Cardiac muscle cell (in vitro differentiated cells and primary cell): ENCODE data around the gene KLKB1. TPM values are rescaled to one million over a fixed set of nuclear protein-coding genes. Genes with fewer than 3 reads are reported as not detected.
A peak's percentile ranks its signal among the peaks of the same experiment; 100 is the strongest.

Experiments used
- DNase-seq, 2 donors: peaks; one replicate each; pipeline versions ENCODE4 v3.0.0 to v3.0.0-alpha.2; 2010 to 2017; ENCODE audit warnings: low read depth in 1 of 2, low spot score in 1 of 2
- H3K27ac ChIP-seq: fragments of 200-600 bp; sonication (generic); 2 replicates; pipeline ENCODE4 v1.5.1; 2016
- H3K27me3 ChIP-seq: fragments of 200-600 bp; sonication (generic); 2 replicates; pipeline ENCODE4 v1.6.0; 2016; ENCODE audit warnings: control low read depth
- H3K36me3 ChIP-seq: fragments of 200-600 bp; sonication (generic); 2 replicates; pipeline ENCODE4 v1.5.1; 2016; ENCODE audit warnings: control low read depth
- H3K4me1 ChIP-seq: fragments of 200-600 bp; sonication (generic); 2 replicates; pipeline ENCODE4 v1.8.1; 2017; ENCODE audit warnings: low read depth, mild to moderate bottlenecking, mixed run types
- H3K4me3 ChIP-seq: fragments of 200-600 bp; sonication (generic); 2 replicates; pipeline ENCODE4 v1.5.1; 2016; ENCODE audit warnings: mild to moderate bottlenecking
- H3K9me3 ChIP-seq: fragments of 200-600 bp; sonication (generic); 2 replicates; pipeline ENCODE4 v1.5.1; 2017; ENCODE audit warnings: low read depth, mild to moderate bottlenecking, control low read depth
- polyA plus RNA-seq: library from polyadenylated mRNA; unstranded; fragments of >200 nt; fragmentation: Nextera tagmentation; extraction: Ambion mirVana; gene quantifications from 2 replicates; pipeline ENCODE4 v1.2.1, GENCODE V29; 2016
- total RNA-seq: library from RNA; depleted of rRNA; stranded (reverse); fragments of >200 nt; gene quantifications from 2 replicates; pipeline ENCODE4 v1.2.3, GENCODE V29; 2016
- TF ChIP-seq, protein P1 (sequence below): IDR thresholded peaks from 2 replicates; pipeline ENCODE4 v1.5.1; 2012; ENCODE audit warnings: low read depth, mild to moderate bottlenecking, low read length

KLKB1 gene
- total and polyA plus RNA-seq, 2 experiments from 2014 or later, result 0.09 TPM; not detected in 1

DNA sequence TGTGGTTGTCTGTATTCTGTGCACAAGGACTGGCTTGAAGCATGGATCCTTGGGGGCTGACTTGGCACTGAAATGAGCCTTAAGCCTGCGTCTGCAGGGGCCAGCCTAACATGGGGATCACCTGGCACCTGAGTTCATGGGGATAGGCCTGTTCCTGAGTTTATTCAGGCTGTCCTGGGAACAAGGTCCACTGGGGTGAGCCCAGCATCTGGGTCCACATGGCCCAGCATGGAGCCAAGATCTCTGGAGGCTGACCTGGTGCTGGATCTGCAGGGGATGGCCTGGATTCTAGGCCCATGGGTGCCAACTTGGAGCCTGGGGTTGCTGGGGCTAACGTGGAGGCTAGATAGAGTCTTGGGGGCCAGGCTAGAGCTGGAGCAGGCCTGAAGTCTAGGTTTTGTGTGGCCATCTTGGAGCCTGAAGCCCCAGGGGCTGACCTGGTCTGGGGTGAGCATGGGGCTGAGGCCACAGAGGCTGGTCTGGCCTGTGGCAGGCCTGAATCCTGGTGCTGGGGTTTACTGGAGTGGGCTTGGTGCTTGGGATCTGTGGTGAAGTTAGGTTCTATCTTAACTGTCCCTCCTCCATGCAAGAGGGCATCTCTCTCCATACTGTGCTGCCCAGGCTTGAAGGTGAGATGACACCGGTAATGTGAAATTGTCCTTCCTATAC is 652 bp upstream of the KLKB1 start:
- Histone ChIP-seq H3K27me3 (no peaks in the 10 kb centered on the region), H3K27ac (no peak overlapping the region), H3K4me1 (no peaks in the 10 kb centered on the region), H3K9me3 (no peaks in the 10 kb centered on the region), H3K4me3 (no peak overlapping the region), H3K36me3 (no peaks in the 10 kb centered on the region)
- DNase-seq, result no peak
- TF ChIP-seq, protein P1, sequence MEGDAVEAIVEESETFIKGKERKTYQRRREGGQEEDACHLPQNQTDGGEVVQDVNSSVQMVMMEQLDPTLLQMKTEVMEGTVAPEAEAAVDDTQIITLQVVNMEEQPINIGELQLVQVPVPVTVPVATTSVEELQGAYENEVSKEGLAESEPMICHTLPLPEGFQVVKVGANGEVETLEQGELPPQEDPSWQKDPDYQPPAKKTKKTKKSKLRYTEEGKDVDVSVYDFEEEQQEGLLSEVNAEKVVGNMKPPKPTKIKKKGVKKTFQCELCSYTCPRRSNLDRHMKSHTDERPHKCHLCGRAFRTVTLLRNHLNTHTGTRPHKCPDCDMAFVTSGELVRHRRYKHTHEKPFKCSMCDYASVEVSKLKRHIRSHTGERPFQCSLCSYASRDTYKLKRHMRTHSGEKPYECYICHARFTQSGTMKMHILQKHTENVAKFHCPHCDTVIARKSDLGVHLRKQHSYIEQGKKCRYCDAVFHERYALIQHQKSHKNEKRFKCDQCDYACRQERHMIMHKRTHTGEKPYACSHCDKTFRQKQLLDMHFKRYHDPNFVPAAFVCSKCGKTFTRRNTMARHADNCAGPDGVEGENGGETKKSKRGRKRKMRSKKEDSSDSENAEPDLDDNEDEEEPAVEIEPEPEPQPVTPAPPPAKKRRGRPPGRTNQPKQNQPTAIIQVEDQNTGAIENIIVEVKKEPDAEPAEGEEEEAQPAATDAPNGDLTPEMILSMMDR, result no peak

GRCh38 chr4:186227744-186228513 is 622 bp downstream of the KLKB1 start:
- TF ChIP-seq, protein P1, result no peak
- H3K4me1 ChIP-seq, result no peaks in the 10 kb centered on the region
- H3K36me3 ChIP-seq, result no peaks in the 10 kb centered on the region
- peak in 1 of 2 donors; percentile 11 for DNase-seq
- no peak overlapping the region for H3K27ac ChIP-seq
- no peaks in the 10 kb centered on the region for H3K27me3 ChIP-seq
- H3K4me3 ChIP-seq, result no peak overlapping the region
- H3K9me3 ChIP-seq, result no peaks in the 10 kb centered on the region

DNA sequence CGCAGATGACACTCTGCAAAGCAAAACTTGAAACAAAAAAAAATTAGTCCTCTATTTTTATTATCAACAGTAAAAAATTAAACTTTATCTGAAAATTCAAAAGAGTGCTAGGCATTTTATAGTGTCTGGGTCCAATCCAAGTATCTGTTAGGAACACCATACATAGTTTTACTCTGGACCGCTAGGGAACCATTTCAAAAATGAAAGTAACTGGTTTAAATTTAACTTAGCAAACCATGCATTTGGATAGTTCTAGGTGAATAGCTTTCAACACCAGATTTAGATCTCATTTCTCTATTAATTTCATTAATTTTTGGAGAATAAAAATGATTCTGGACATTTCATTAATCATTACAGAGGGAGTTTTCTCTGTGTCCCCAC is 1.2 kb downstream of the KLKB1 start:
- TF ChIP-seq, protein P1, result no peak
- no peaks in the 10 kb centered on the region for H3K9me3 ChIP-seq
- no peaks in the 10 kb centered on the region for H3K4me1 ChIP-seq
- no peaks in the 10 kb centered on the region for H3K27me3 ChIP-seq
- no peak overlapping the region for H3K27ac ChIP-seq
- H3K4me3 ChIP-seq, result no peak overlapping the region
- H3K36me3 ChIP-seq, result no peaks in the 10 kb centered on the region
- peak in 1 of 2 donors; percentile 15 for DNase-seq

- DNase-seq, result no peak
- Histone ChIP-seq H3K27me3 (no peaks in the 10 kb centered on the region), H3K4me3 (no peak overlapping the region), H3K27ac (no peak overlapping the region), H3K36me3 (no peaks in the 10 kb centered on the region), H3K4me1 (no peaks in the 10 kb centered on the region), H3K9me3 (no peaks in the 10 kb centered on the region)
- TF ChIP-seq, protein P1, result no peak
Observed at GRCh38 chr4:186234367-186234766, 7.1 kb downstream of the KLKB1 start.

GRCh38 chr4:186236126-186236525 is 8.8 kb downstream of the KLKB1 start:
- Histone ChIP-seq H3K27me3 (no peaks in the 10 kb centered on the region), H3K4me1 (no peaks in the 10 kb centered on the region), H3K4me3 (no peak overlapping the region), H3K9me3 (no peaks in the 10 kb centered on the region), H3K27ac (no peak overlapping the region), H3K36me3 (no peaks in the 10 kb centered on the region)
- TF ChIP-seq, protein P1, result no peak
- DNase-seq, result no peak
